SK-N-MC (cell line): ENCODE data around the gene SH3PXD2B.
"Not testable (repeated sequence)": the region's sequence is repeated elsewhere in the genome, so short reads cannot be mapped to it uniquely, and the experiment has no call there.

Experiments
- DNase-seq: peaks from one replicate; pipeline ENCODE4 v3.0.0-alpha.2; 2011; ENCODE audit warnings: low read depth, low spot score
- H3K27ac ChIP-seq: fragments of 200-600 bp; sonication (generic); 2 replicates; pipeline ENCODE4 v1.5.1; 2016; ENCODE audit warnings: mixed run types
- H3K36me3 ChIP-seq: fragments of 200-600 bp; sonication (generic); 2 replicates; pipeline ENCODE4 v1.6.1; 2017; ENCODE audit warnings: antibody characterized with exemption, low read length, mixed read lengths; ENCODE audit not compliant: insufficient read depth
- H3K4me3 ChIP-seq: fragments of 200-600 bp; sonication (generic); 2 replicates; pipeline ENCODE4 v1.5.1; 2016
- H3K9ac ChIP-seq: fragments of 200-600 bp; sonication (generic); 2 replicates; pipeline ENCODE4 v1.8.0; 2017; ENCODE audit warnings: mixed run types, mixed read lengths; ENCODE audit not compliant: insufficient read length
- H3K9me3 ChIP-seq: fragments of 200-600 bp; sonication (generic); 2 replicates; pipeline ENCODE4 v1.6.1; 2017; ENCODE audit warnings: low read depth, mild to moderate bottlenecking, antibody characterized with exemption, low read length, moderate library complexity, mixed read lengths
- EZH2 ChIP-seq: fragments of 200-600 bp; sonication (generic); IDR thresholded peaks from one replicate; pipeline ENCODE4 v1.6.1; 2017; ENCODE audit warnings: antibody characterized with exemption
- FOXP2 ChIP-seq: optimal IDR thresholded peaks from 2 replicates; pipeline ENCODE3; 2011; ENCODE audit warnings: mild to moderate bottlenecking, moderate library complexity; ENCODE audit not compliant: insufficient read depth; ENCODE audit errors: extremely low read length, control extremely low read depth
- POLR2AphosphoS5 ChIP-seq: IDR thresholded peaks from 2 replicates; pipeline ENCODE4 v1.6.1; 2012; ENCODE audit warnings: mild to moderate bottlenecking, low read depth, low read length, borderline replicate concordance

SH3PXD2B gene

DNA sequence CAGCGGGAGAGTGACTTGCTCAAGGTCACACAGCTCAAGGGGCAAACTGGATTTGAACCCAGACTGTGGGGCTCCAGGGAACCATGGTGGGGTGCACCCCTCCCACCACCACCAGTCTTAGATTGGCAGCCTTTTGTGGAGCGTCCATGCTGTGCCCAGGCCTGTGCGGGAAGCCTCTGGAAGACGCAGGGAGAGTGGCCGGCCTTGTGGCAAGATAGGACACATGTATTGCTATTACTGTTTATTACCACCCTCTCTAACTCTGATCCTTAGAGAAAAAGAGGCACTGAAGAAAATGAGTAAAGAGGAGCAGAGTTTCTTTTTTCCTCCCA, 25.4 kb upstream of the SH3PXD2B start:
- no peak for DNase-seq
- H3K27ac ChIP-seq, result no peak overlapping the region

DNA sequence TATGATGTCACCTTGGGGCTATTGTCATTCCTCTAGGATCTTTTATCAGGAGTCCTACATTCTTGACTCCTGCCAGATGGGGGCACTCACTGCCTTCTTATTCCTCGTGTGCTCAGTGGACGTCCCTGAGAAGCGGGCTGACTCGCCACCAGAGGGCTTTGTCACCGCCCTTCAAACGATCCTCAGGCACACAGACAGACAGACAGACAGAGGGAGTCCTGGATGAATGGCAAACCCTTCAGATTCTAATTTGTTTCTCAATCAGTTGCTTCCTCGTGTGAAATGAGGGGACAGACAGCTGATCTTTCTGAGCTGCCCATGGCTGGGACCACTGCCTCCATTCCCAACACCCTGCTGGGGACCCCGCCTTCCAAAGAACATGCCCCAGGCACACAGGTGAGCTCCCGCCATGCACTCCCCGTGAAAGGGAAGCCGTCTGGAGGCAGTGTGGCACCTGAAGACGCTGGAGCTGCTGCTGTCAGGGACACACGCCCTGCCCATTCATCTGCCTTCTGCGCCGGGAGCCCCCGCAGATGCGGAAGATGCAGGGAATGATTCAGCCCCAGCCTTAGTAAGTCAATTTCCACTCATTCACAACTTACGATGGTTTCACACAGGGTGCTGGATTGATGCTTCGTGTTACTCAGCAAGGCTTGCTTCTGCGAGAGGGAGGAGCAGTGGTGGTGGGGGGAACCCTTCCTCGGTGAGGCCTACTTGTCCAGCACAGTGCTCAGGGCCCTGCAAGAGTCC, 24.9 kb upstream of the SH3PXD2B start:
- TF ChIP-seq FOXP2 (no peak), EZH2 (no peak), POLR2AphosphoS5 (no peak)
- no peak overlapping the region for H3K9ac ChIP-seq
- no peaks in the 10 kb centered on the region for H3K9me3 ChIP-seq
- DNase-seq, result no peak
- no peaks in the 10 kb centered on the region for H3K36me3 ChIP-seq
- H3K4me3 ChIP-seq, result no peak overlapping the region
- no peak overlapping the region for H3K27ac ChIP-seq

More for the DNA sequence above, 25.4 kb upstream of the SH3PXD2B start:
- Histone ChIP-seq H3K36me3 (no peaks in the 10 kb centered on the region), H3K4me3 (no peak overlapping the region), H3K9me3 (no peaks in the 10 kb centered on the region), H3K9ac (no peak overlapping the region)
- TF ChIP-seq EZH2, result no peak
- TF ChIP-seq FOXP2, result no peak
- no peak for TF ChIP-seq POLR2AphosphoS5

DNA sequence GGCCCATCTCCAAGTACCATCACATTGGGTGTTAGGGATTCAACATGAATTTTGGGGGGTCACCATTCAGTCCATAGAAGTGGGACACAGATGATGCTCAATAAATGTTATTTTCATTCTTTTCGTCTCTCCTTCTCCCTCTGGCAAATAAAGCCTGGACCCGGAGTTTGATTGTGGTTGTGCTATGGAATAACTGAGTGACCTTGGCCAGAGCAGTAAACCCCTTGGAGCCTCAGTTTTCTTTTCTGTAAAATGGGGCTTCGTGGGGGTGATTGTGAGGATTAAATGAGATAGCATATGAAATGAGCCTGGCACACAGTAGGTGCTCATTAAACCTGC, 24.3 kb upstream of the SH3PXD2B start:
- H3K9ac ChIP-seq, DNase-seq, H3K36me3 ChIP-seq, H3K9me3 ChIP-seq, H3K4me3 ChIP-seq, H3K27ac ChIP-seq: not testable (repeated sequence)

DNA sequence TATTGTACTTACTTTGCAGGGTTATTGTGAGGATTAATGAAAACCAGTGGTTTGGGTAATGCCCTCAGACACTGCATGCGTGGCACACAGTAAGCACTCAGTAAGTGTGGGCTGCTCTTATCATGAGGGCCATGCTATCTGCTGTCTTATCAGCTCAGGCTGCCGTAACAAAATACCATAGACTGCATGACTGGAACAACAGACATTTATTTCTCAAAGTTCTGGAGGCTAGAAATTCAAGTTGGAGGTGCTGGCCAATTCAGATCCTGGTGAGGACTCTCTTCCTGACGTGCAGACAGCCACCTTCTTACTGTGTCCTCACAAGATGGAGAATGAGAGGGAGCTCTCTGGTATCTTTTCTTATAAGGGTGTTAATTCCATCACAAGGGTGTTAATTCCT, 23.9 kb upstream of the SH3PXD2B start:
- no peak for DNase-seq
- H3K9ac ChIP-seq, result no peak overlapping the region
- no peak for TF ChIP-seq FOXP2
- no peak for TF ChIP-seq EZH2
- TF ChIP-seq POLR2AphosphoS5, result no peak
- H3K9me3 ChIP-seq, result no peaks in the 10 kb centered on the region
- H3K36me3 ChIP-seq, result no peaks in the 10 kb centered on the region
- H3K4me3 ChIP-seq, result no peak overlapping the region
- H3K27ac ChIP-seq, result no peak overlapping the region

DNA sequence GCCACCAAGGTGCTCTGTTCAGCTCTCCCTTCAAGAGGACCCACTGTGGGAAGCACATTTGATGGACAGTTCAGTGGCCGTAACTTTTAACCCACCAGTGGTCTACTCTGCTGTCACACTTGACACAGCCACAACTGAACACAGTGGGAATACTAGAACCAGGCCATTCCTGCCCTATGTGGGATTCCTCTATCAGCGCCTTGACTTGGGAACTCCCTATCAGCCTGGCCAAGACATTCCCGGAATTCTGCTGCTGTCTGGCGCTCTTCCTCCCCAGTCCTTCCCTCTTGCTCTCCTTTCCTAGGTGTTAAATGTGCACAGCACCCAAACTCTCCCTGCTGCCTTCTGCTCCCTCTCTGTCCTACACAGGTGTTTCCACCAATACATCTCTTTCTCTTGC, 23.1 kb upstream of the SH3PXD2B start:
- Histone ChIP-seq H3K27ac (no peak overlapping the region), H3K9me3 (no peaks in the 10 kb centered on the region), H3K36me3 (no peaks in the 10 kb centered on the region), H3K9ac (no peak overlapping the region), H3K4me3 (no peak overlapping the region)
- TF ChIP-seq EZH2 (no peak), FOXP2 (no peak), POLR2AphosphoS5 (no peak)
- no peak for DNase-seq

DNA sequence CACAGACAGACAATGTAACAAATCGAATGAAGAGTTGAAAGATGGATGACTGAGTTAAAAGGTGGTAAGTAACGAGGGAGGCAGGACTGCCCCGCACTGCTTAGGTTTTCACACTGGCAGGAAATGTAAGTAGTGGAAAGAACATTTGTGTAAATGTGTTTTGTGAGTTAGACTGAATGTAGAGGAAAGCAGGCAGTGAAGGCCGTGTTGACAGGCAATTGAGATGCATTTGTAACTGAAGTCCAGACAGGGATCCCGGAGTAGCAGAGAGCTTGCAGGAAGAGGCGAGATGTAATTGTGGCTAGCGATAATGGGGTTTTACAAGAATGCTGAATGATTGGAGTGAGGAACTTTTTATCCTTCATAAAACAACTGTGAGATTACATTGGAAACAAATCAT, 20.0 kb upstream of the SH3PXD2B start:
- Histone ChIP-seq H3K36me3 (no peaks in the 10 kb centered on the region), H3K27ac (no peak overlapping the region), H3K4me3 (no peak overlapping the region), H3K9me3 (no peaks in the 10 kb centered on the region), H3K9ac (no peak overlapping the region)
- TF ChIP-seq POLR2AphosphoS5 (no peak), FOXP2 (no peak), EZH2 (no peak)
- DNase-seq, result no peak

DNA sequence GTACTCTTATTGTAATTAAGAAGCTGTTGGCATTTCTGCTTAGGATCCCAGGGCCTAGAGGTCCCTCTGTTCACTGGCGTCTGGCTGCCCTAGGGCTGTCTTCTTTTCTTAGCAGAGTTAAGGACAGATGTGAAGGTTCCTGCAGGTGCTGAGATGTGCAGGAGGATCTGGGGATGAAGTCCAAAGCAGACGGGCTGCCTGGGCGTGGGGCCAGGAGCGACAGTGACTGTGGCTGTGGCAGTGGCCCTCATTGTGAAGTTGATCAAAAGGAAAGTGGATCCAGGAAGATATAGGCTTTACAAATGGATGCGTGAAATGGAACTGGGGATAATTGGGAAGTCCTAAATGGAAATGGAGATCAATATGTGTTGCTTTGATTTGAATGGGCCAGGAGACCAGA, 19.1 kb upstream of the SH3PXD2B start:
- no peaks in the 10 kb centered on the region for H3K36me3 ChIP-seq
- H3K9ac ChIP-seq, result no peak overlapping the region
- no peak for DNase-seq
- no peak overlapping the region for H3K27ac ChIP-seq
- H3K9me3 ChIP-seq, result no peaks in the 10 kb centered on the region
- TF ChIP-seq EZH2 (no peak), POLR2AphosphoS5 (no peak)
- no peak overlapping the region for H3K4me3 ChIP-seq

DNA sequence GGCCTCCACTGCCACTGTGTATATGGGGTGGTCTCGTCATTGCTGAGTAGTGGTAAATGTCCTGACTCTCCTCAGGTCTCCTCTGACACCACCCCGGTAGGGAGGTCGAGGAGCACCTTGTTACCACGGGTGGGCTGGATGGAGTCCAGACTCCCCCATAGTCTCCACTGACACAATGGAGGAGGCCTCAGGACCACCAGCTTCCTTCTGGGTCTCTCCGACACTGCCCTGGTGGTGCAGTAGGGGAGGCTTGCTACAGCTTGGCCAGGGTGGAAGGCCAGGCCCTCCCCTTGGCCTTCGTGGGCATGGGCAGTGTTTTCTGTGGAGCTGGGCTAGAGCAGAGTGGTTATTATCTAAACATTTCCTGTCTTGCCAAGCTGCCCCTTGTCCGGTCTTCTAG, 15.4 kb upstream of the SH3PXD2B start:
- Histone ChIP-seq H3K36me3 (no peaks in the 10 kb centered on the region), H3K9ac (no peak overlapping the region)

DNA sequence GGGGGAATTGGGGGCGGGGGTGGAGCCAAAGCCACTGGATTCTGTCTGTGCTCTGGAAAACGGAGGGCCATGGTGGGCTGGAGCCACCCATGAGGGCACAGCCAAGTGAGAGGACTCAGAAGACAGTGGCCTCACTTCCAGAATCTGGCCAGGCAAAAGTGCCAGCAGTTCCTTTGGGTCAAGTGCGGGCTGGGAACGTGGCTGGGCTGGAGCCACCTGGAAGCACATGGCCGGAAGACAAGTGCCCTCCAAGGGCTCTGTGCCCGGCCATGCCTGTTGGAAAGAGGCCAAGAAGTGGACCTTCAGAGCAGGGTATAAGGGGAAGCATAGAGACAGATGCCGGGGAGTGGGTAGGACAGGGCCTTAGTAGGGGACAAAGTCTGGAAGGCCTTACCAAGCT, 11.7 kb upstream of the SH3PXD2B start:
- Histone ChIP-seq H3K9me3 (no peaks in the 10 kb centered on the region; the same call in 1 of the 2 replicates), H3K27ac (no peak overlapping the region), H3K36me3 (no peaks in the 10 kb centered on the region), H3K9ac (no peak overlapping the region), H3K4me3 (no peak overlapping the region)
- no peak for TF ChIP-seq FOXP2
- TF ChIP-seq EZH2, result no peak
- TF ChIP-seq POLR2AphosphoS5, result no peak
- no peak for DNase-seq

More for the DNA sequence above, 15.4 kb upstream of the SH3PXD2B start:
- no peaks in the 10 kb centered on the region for H3K9me3 ChIP-seq
- no peak for DNase-seq
- TF ChIP-seq EZH2 (no peak), FOXP2 (no peak), POLR2AphosphoS5 (no peak)
- H3K27ac ChIP-seq, result no peak overlapping the region
- H3K4me3 ChIP-seq, result no peak overlapping the region
